Lung (tissue), 12 donors: ENCODE measurements around the gene IGFBP5. TPM values are rescaled to one million over a fixed set of nuclear protein-coding genes. Genes with fewer than 3 reads are reported as not detected.

ENCODE experiments used
- ATAC-seq: fragments of 200-7000 bp; cut with Tn5 transposase; one replicate; pipeline ENCODE4 v1.9.1; 2020; ENCODE audit warnings: moderate number of reproducible peaks; ENCODE audit not compliant: insufficient read depth, low FRiP score
- DNase-seq, 3 donors: peaks; one replicate each; pipeline ENCODE4 v3.0.0-alpha.2; 2013 to 2017
- H3K27ac ChIP-seq, 2 donors: one replicate each; pipeline ENCODE4 v1.5.1; 2013; ENCODE audit warnings: mild to moderate bottlenecking in 2 of 2, moderate library complexity in 2 of 2, control low read depth in 1 of 2, inconsistent platforms in 1 of 2, low read depth in 1 of 2, low read length in 1 of 2
- H3K27me3 ChIP-seq, 3 donors: one replicate each; pipeline ENCODE4 v1.5.1; 2013; ENCODE audit warnings: low read length in 2 of 3; ENCODE audit not compliant: control insufficient read depth in 3 of 3, insufficient read depth in 3 of 3
- H3K36me3 ChIP-seq, 4 donors: one replicate each; pipeline ENCODE4 v1.5.1; 2013; ENCODE audit warnings: low read length in 4 of 4, mild to moderate bottlenecking in 1 of 4, moderate library complexity in 1 of 4; ENCODE audit not compliant: control insufficient read depth in 4 of 4, insufficient read depth in 4 of 4
- H3K4me1 ChIP-seq, 5 donors: one replicate each; pipeline ENCODE4 v1.5.1; 2013; ENCODE audit warnings: low read length in 5 of 5, mild to moderate bottlenecking in 2 of 5, moderate library complexity in 1 of 5; ENCODE audit not compliant: control insufficient read depth in 5 of 5, insufficient read depth in 5 of 5
- H3K4me3 ChIP-seq: one replicate; pipeline ENCODE4 v1.5.1; 2013; ENCODE audit warnings: mild to moderate bottlenecking, control low read depth, moderate library complexity
- H3K9ac ChIP-seq, 2 donors: one replicate each; pipeline ENCODE4 v1.5.1; 2013; ENCODE audit warnings: low read length in 2 of 2, control low read depth in 1 of 2; ENCODE audit not compliant: insufficient read depth in 1 of 2
- H3K9me3 ChIP-seq, 4 donors: one replicate each; pipeline ENCODE4 v1.5.1; 2013; ENCODE audit warnings: low read length in 3 of 4, mild to moderate bottlenecking in 1 of 4, moderate library complexity in 1 of 4; ENCODE audit not compliant: control insufficient read depth in 4 of 4, insufficient read depth in 3 of 4
- CTCF ChIP-seq: IDR thresholded peaks from 2 replicates; pipeline ENCODE4 v1.5.1; 2012; ENCODE audit warnings: mild to moderate bottlenecking; ENCODE audit errors: control extremely low read depth, extremely low read depth
- WGBS, 2 donors: extraction: QIAGEN DNeasy Blood & Tissue Kit; methylation state at CpG; one replicate each; pipeline ENCODE4 v1.1.7; 2013; 5-methylcytosine and 5-hydroxymethylcytosine counted together
- polyA plus RNA-seq, 2 donors: library from polyadenylated mRNA; stranded (reverse); fragments of 200-250 nt; gene quantifications; one replicate each; pipeline ENCODE4 v1.2.1, GENCODE V29; 2013
- total RNA-seq, 2 donors: library from RNA; depleted of rRNA in 1 of 2; stranded (reverse); fragments of >200 nt in 1 of 2; gene quantifications; one replicate each; pipeline ENCODE4 v1.2.1, GENCODE V29; 2014 to 2021
- donor health status: control.
- donor health status: control.
- donor health status: Bipolar disorder and iron deficiency.
- donor health status: healthy.
- donor health status: DM: yes; HTN: yes; CAD: no.

Gene IGFBP5
- total and polyA plus RNA-seq, 4 donors = 22.2 to 196 (median 86.8) TPM

- no peaks in the 10 kb centered on the region for H3K27me3 ChIP-seq
- no peak for ATAC-seq
- H3K9ac ChIP-seq = no peak overlapping the region
- no peaks in the 10 kb centered on the region for H3K9me3 ChIP-seq
- no peak for DNase-seq
- 0 to 100% methylated on average over 1 of the region's 1 CpG for WGBS, 2 donors
- H3K36me3 ChIP-seq = no peaks in the 10 kb centered on the region
- H3K4me1 ChIP-seq = peaks cover 0 to 27% (median 13%) of the 10 kb centered on the region in 5 donors
- TF ChIP-seq CTCF = no peak
- H3K27ac ChIP-seq = no peak overlapping the region
- H3K4me3 ChIP-seq = no peak overlapping the region
These were observed 41.0 kb upstream of the IGFBP5 start for GRCh38 chr2:216736326-216736725.

- Histone ChIP-seq H3K4me3 (no peak overlapping the region), H3K9me3 (no peaks in the 10 kb centered on the region), H3K9ac (no peak overlapping the region), H3K27ac (no peak overlapping the region), H3K36me3 (no peaks in the 10 kb centered on the region), H3K27me3 (no peaks in the 10 kb centered on the region), H3K4me1 (peaks cover 0 to 21% (median 10%) of the 10 kb centered on the region in 5 donors)
- no peak for TF ChIP-seq CTCF
- no peak for ATAC-seq
- DNase-seq = no peak
These were observed 40.3 kb upstream of the IGFBP5 start for GRCh38 chr2:216735668-216736067.

- Histone ChIP-seq H3K27me3 (no peaks in the 10 kb centered on the region), H3K4me1 (peaks cover 0 to 15% (median 4%) of the 10 kb centered on the region in 5 donors), H3K36me3 (no peaks in the 10 kb centered on the region), H3K9me3 (no peaks in the 10 kb centered on the region), H3K9ac (peak overlapping the region in 1 of 2 donors; percentile 16), H3K4me3 (no peak overlapping the region), H3K27ac (no peak overlapping the region)
- no peak for TF ChIP-seq CTCF
- WGBS, 2 donors = 80 to 92% methylated on average over 6 of the region's 6 CpGs
- DNase-seq (peak; percentile 67 to 94 (median 90)), ATAC-seq (no peak)
These were observed 39.7 kb upstream of the IGFBP5 start for GRCh38 chr2:216735086-216735485.

GRCh38 chr2:216733046-216733445, 37.7 kb upstream of the IGFBP5 start:
- Histone ChIP-seq H3K9ac (no peak overlapping the region), H3K4me1 (peaks cover 0 to 10% (median 3%) of the 10 kb centered on the region in 5 donors), H3K27me3 (no peaks in the 10 kb centered on the region), H3K4me3 (no peak overlapping the region), H3K9me3 (no peaks in the 10 kb centered on the region), H3K27ac (no peak overlapping the region), H3K36me3 (no peaks in the 10 kb centered on the region)
- no peak for TF ChIP-seq CTCF
- WGBS, 2 donors = 89 to 93% methylated on average over 7 of the region's 7 CpGs
- DNase-seq (no peak), ATAC-seq (no peak)
